SK-N-MC (cell line): ENCODE data around the gene CNP.

Experiments used
- EZH2 ChIP-seq: fragments of 200-600 bp; sonication (generic); IDR thresholded peaks from one replicate; pipeline ENCODE4 v1.6.1; 2017; ENCODE audit warnings: antibody characterized with exemption
- FOXP2 ChIP-seq: optimal IDR thresholded peaks from 2 replicates; pipeline ENCODE3; 2011; ENCODE audit warnings: mild to moderate bottlenecking, moderate library complexity; ENCODE audit not compliant: insufficient read depth; ENCODE audit errors: extremely low read length, control extremely low read depth
- POLR2AphosphoS5 ChIP-seq: IDR thresholded peaks from 2 replicates; pipeline ENCODE4 v1.6.1; 2012; ENCODE audit warnings: mild to moderate bottlenecking, low read depth, low read length, borderline replicate concordance

- TF ChIP-seq POLR2AphosphoS5 (no peak), EZH2 (no peak), FOXP2 (no peak)
Measured at GRCh38 chr17:41957869-41958439, 8.6 kb upstream of the CNP start.
